Measurements from ENCODE around the gene LRCH4. TPM values are rescaled to one million over a fixed set of nuclear protein-coding genes. Genes with fewer than 3 reads are reported as not detected.

LRCH4 gene
- total and polyA plus RNA-seq, 2 of the 13 experiments (the other 11 are each of a cell fraction or from before 2014, with no cell fraction given): 7.0 to 9.3 TPM

DNA sequence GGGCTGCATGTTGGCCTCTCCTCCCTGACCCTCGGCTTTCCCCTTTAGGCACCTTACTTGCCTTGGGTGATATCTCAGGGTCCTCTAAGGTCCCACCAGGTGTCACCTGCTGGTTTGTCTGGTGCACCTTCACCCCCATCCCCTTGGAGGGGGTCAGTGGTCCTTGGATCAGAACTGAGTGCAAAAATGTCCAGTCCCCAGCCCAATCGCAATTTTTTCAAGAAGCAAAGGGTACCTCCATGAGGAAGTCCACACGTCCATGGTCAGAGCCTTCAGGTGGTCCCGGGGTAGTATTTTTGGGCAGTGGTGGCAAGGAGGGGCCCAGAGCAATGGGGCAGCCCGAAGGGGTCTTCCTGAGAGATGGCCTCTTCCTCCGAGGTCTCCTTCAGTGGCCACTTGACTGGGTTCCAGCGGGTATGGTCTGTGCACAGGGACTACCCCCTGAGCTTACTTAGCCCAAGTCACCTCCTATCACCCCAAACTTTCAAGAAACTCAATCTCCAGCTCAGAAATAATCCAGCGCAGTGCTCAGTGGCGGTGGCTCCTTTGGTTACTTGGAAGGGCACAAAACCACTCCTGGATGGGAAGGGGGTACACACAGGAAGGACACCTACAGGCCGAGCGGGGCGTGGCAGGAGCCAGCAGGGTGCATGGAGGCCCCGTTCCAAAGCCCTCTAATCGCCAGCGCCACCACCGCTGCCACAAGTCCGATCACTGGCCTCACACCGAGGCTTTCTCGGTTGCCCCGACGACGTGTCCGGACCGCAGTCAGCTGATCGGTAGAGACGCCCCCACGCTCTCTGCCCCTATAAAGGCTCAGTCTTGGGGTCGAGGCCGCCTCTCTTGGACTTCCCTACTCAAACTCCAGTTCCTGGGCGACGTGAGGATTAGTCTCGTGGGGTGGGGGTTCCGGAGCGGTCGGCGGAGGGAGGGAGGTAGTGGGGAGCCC, 16.8 kb downstream of the LRCH4 start (continued):
- no peak for TF ChIP-seq KLF15 (CRISPR knock-in tag; IDR thresholded peaks at IDR 0.05; ENCODE audit: borderline replicate concordance)
- TF ChIP-seq ZNF761 (CRISPR knock-in tag; conservative IDR thresholded peaks at IDR 0.05): no peak; the same call in 1 of the 2 replicates
- TF ChIP-seq, protein P1, sequence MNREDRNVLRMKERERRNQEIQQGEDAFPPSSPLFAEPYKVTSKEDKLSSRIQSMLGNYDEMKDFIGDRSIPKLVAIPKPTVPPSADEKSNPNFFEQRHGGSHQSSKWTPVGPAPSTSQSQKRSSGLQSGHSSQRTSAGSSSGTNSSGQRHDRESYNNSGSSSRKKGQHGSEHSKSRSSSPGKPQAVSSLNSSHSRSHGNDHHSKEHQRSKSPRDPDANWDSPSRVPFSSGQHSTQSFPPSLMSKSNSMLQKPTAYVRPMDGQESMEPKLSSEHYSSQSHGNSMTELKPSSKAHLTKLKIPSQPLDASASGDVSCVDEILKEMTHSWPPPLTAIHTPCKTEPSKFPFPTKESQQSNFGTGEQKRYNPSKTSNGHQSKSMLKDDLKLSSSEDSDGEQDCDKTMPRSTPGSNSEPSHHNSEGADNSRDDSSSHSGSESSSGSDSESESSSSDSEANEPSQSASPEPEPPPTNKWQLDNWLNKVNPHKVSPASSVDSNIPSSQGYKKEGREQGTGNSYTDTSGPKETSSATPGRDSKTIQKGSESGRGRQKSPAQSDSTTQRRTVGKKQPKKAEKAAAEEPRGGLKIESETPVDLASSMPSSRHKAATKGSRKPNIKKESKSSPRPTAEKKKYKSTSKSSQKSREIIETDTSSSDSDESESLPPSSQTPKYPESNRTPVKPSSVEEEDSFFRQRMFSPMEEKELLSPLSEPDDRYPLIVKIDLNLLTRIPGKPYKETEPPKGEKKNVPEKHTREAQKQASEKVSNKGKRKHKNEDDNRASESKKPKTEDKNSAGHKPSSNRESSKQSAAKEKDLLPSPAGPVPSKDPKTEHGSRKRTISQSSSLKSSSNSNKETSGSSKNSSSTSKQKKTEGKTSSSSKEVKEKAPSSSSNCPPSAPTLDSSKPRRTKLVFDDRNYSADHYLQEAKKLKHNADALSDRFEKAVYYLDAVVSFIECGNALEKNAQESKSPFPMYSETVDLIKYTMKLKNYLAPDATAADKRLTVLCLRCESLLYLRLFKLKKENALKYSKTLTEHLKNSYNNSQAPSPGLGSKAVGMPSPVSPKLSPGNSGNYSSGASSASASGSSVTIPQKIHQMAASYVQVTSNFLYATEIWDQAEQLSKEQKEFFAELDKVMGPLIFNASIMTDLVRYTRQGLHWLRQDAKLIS (CRISPR knock-in tag; IDR thresholded peaks at IDR 0.05): no peak; the same call in 1 of the 2 replicates
- TF ChIP-seq HNF4G (IDR thresholded peaks at IDR 0.05; ENCODE audit: borderline replicate concordance, low read depth, low read length): no peak
- no peak for TF ChIP-seq HNF4G (CRISPR knock-in tag; IDR thresholded peaks at IDR 0.05; ENCODE audit: borderline replicate concordance, low read depth)
- peak; percentile 92 for TF ChIP-seq RFX1 (IDR thresholded peaks at IDR 0.05)
- no peak for TF ChIP-seq HES4 (CRISPR knock-in tag; IDR thresholded peaks at IDR 0.05; ENCODE audit: borderline replicate concordance)
- peak; percentile 56; the same call in 1 of the 2 replicates for TF ChIP-seq ZSCAN25 (CRISPR knock-in tag; IDR thresholded peaks at IDR 0.05)
- TF ChIP-seq SIX1 (CRISPR knock-in tag; IDR thresholded peaks at IDR 0.05; ENCODE audit: borderline replicate concordance): no peak
- 0 out of 4 replicates have a peak, but pooled peaks of 1 of the 2 experiments have one; percentile 30 for TF ChIP-seq EP300 (IDR thresholded peaks at IDR 0.05; ENCODE audit: low read depth in 2 of 2, low read length in 2 of 2)
- TF ChIP-seq EP300 (CRISPR knock-in tag; IDR thresholded peaks at IDR 0.05; ENCODE audit: borderline replicate concordance): no peak
- peak; percentile 63 for TF ChIP-seq SP4 (CRISPR knock-in tag; IDR thresholded peaks at IDR 0.05)
- 0 out of 2 replicates have a peak, but pooled peaks have one; percentile 26 for TF ChIP-seq ZNF782 (CRISPR knock-in tag; IDR thresholded peaks at IDR 0.05; ENCODE audit: borderline replicate concordance)
- TF ChIP-seq ZNF282 (IDR thresholded peaks at IDR 0.05; ENCODE audit: partially characterized antibody): no peak
- TF ChIP-seq, protein P2, sequence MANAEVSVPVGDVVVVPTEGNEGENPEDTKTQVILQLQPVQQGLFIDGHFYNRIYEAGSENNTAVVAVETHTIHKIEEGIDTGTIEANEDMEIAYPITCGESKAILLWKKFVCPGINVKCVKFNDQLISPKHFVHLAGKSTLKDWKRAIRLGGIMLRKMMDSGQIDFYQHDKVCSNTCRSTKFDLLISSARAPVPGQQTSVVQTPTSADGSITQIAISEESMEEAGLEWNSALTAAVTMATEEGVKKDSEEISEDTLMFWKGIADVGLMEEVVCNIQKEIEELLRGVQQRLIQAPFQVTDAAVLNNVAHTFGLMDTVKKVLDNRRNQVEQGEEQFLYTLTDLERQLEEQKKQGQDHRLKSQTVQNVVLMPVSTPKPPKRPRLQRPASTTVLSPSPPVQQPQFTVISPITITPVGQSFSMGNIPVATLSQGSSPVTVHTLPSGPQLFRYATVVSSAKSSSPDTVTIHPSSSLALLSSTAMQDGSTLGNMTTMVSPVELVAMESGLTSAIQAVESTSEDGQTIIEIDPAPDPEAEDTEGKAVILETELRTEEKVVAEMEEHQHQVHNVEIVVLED (CRISPR knock-in tag; IDR thresholded peaks at IDR 0.05; ENCODE audit: borderline replicate concordance): peak; percentile 69
- TF ChIP-seq ZNF10 (CRISPR knock-in tag; IDR thresholded peaks at IDR 0.05; ENCODE audit: borderline replicate concordance, low read depth): no peak
- TF ChIP-seq, protein P3, sequence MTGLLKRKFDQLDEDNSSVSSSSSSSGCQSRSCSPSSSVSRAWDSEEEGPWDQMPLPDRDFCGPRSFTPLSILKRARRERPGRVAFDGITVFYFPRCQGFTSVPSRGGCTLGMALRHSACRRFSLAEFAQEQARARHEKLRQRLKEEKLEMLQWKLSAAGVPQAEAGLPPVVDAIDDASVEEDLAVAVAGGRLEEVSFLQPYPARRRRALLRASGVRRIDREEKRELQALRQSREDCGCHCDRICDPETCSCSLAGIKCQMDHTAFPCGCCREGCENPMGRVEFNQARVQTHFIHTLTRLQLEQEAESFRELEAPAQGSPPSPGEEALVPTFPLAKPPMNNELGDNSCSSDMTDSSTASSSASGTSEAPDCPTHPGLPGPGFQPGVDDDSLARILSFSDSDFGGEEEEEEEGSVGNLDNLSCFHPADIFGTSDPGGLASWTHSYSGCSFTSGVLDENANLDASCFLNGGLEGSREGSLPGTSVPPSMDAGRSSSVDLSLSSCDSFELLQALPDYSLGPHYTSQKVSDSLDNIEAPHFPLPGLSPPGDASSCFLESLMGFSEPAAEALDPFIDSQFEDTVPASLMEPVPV (CRISPR knock-in tag; IDR thresholded peaks at IDR 0.05): peak; percentile 66; the same call in 1 of the 2 replicates
- TF ChIP-seq, protein P4, sequence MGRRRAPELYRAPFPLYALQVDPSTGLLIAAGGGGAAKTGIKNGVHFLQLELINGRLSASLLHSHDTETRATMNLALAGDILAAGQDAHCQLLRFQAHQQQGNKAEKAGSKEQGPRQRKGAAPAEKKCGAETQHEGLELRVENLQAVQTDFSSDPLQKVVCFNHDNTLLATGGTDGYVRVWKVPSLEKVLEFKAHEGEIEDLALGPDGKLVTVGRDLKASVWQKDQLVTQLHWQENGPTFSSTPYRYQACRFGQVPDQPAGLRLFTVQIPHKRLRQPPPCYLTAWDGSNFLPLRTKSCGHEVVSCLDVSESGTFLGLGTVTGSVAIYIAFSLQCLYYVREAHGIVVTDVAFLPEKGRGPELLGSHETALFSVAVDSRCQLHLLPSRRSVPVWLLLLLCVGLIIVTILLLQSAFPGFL (CRISPR knock-in tag; IDR thresholded peaks at IDR 0.05): 0 out of 2 replicates have a peak, but pooled peaks have one; percentile 9
- TF ChIP-seq MZF1 (CRISPR knock-in tag; IDR thresholded peaks at IDR 0.05; ENCODE audit: borderline replicate concordance): no peak; the same call in 1 of the 2 replicates
- peak; percentile 87 for TF ChIP-seq ZNF777 (CRISPR knock-in tag; IDR thresholded peaks at IDR 0.05)

Data from HepG2 (cell line).